ENCODE data around the gene UBA7. TPM values are rescaled to one million over a fixed set of nuclear protein-coding genes. Genes with fewer than 3 reads are reported as not detected.
"Not testable (repeated sequence)": the region's sequence is repeated elsewhere in the genome, so short reads cannot be mapped to it uniquely, and the experiment has no call there.

The UBA7 gene
- total and polyA plus RNA-seq, 9 donors = 29.3 to 84.9 (median 67.8) TPM

GRCh38 chr3:49831341-49831740 lies 17.6 kb upstream of the UBA7 start:
- TF ChIP-seq EP300 (IDR thresholded peaks at IDR 0.05) (no peak), POLR2A (IDR thresholded peaks at IDR 0.05) (no peak)
- intact Hi-C loops (cut with DNase I) = no loop called here
- H3K36me3 ChIP-seq = no peaks in the 10 kb centered on the region
- H3K4me3 ChIP-seq = no peak overlapping the region
- H3K27me3 ChIP-seq = no peaks in the 10 kb centered on the region
- H3K27ac ChIP-seq = no peak overlapping the region
- DNase-seq = no peak
- WGBS, 3 donors = 70 to 89% (median 81%) methylated on average over 3 of the region's 3 CpGs
- no peaks in the 10 kb centered on the region for H3K9me3 ChIP-seq
- no peaks in the 10 kb centered on the region for H3K4me1 ChIP-seq (ENCODE audit: insufficient read depth)

- Histone ChIP-seq H3K9me3 (no peaks in the 10 kb centered on the region), H3K4me1 (ENCODE audit: insufficient read depth) (no peaks in the 10 kb centered on the region), H3K4me3 (no peak overlapping the region), H3K27me3 (no peaks in the 10 kb centered on the region), H3K36me3 (no peaks in the 10 kb centered on the region), H3K27ac (no peak overlapping the region)
- 71 to 84% (median 73%) methylated on average over 6 of the region's 6 CpGs for WGBS, 3 donors
- TF ChIP-seq POLR2A (IDR thresholded peaks at IDR 0.05) (no peak), CTCF (IDR thresholded peaks at IDR 0.05) (no peak), EP300 (IDR thresholded peaks at IDR 0.05) (no peak)
- intact Hi-C loops (cut with DNase I) = no loop called here
- DNase-seq = no peak
Observed at GRCh38 chr3:49826016-49826415, 12.3 kb upstream of the UBA7 start.

GRCh38 chr3:49823131-49823530 lies 9.4 kb upstream of the UBA7 start:
- 81 to 95% (median 95%) methylated on average over 3 of the region's 3 CpGs for WGBS, 3 donors
- H3K36me3 ChIP-seq; H3K9me3 ChIP-seq; DNase-seq; H3K27ac ChIP-seq; H3K27me3 ChIP-seq; H3K4me3 ChIP-seq; H3K4me1 ChIP-seq (ENCODE audit: insufficient read depth); intact Hi-C loops (cut with DNase I): not testable (repeated sequence)

- intact Hi-C loops (cut with DNase I) = no loop called here
- H3K4me3 ChIP-seq = peak overlapping the region; percentile 42
- peak overlapping the region; percentile 75 to 84 for H3K27ac ChIP-seq
- H3K9me3 ChIP-seq = no peaks in the 10 kb centered on the region
- no peak for DNase-seq
- H3K27me3 ChIP-seq = no peaks in the 10 kb centered on the region
- no peaks in the 10 kb centered on the region for H3K36me3 ChIP-seq
- TF ChIP-seq CTCF (IDR thresholded peaks at IDR 0.05) (no peak), EP300 (IDR thresholded peaks at IDR 0.05) (no peak), POLR2A (IDR thresholded peaks at IDR 0.05) (no peak)
- WGBS, 3 donors = 18 to 23% (median 20%) methylated on average over 9 of the region's 9 CpGs
- H3K4me1 ChIP-seq (ENCODE audit: insufficient read depth) = peaks cover 9% of the 10 kb centered on the region
Observed at GRCh38 chr3:49812916-49813496, 747 bp downstream of the UBA7 start.

GRCh38 chr3:49807431-49808114 lies 6.2 kb downstream of the UBA7 start:
- Histone ChIP-seq H3K36me3 (no peaks in the 10 kb centered on the region), H3K4me1 (ENCODE audit: insufficient read depth) (peaks cover 11% of the 10 kb centered on the region), H3K27ac (no peak overlapping the region), H3K9me3 (no peaks in the 10 kb centered on the region), H3K4me3 (no peak overlapping the region), H3K27me3 (no peaks in the 10 kb centered on the region)
- WGBS, 3 donors = 67 to 75% (median 68%) methylated on average over 13 of the region's 13 CpGs
- DNase-seq = no peak
- intact Hi-C loops (cut with DNase I) = loop anchor here in 1 of 4 donors (10.0 kb wide), 1 partner anchor 97 kb away; the partner anchor contains the start of gene MST1R
- TF ChIP-seq POLR2A (IDR thresholded peaks at IDR 0.05) (no peak), CTCF (IDR thresholded peaks at IDR 0.05) (no peak), EP300 (IDR thresholded peaks at IDR 0.05) (no peak)

All from ovary (tissue), 9 donors.